ENCODE data around the gene FAM118A. TPM values are rescaled to one million over a fixed set of nuclear protein-coding genes. Genes with fewer than 3 reads are reported as not detected.
"Not testable (repeated sequence)": the region's sequence is repeated elsewhere in the genome, so short reads cannot be mapped to it uniquely, and the experiment has no call there.

The FAM118A gene
- total and polyA plus RNA-seq, 9 donors = 21.9 to 57.8 (median 30.0) TPM

DNA sequence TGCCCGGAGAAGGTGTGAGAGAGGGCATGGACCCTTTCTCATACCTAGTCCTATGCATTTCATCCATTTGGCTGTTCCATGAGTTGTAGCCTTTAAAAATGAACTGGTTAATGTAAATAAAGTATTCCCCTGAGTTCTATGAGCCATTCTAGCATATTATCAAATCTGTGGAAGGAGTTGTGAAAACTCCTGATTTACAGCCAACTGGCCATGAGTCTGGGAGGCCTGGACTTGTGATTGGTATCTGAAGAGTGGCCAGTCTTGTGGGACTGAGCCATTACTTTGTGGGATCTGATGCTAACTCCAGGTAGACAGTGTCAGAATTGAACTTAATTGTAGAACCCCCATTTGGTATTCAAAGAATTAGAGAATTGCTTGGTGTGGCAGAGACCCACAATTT is 48.4 kb downstream of the FAM118A start:
- Histone ChIP-seq H3K27ac (no peak overlapping the region), H3K27me3 (no peaks in the 10 kb centered on the region), H3K4me1 (ENCODE audit: insufficient read depth) (no peaks in the 10 kb centered on the region), H3K36me3 (no peaks in the 10 kb centered on the region), H3K9me3 (no peaks in the 10 kb centered on the region), H3K4me3 (no peak overlapping the region)
- DNase-seq = no peak
- TF ChIP-seq POLR2A (IDR thresholded peaks at IDR 0.05) = no peak
- no peak for TF ChIP-seq EP300 (IDR thresholded peaks at IDR 0.05)
- TF ChIP-seq, protein P1, sequence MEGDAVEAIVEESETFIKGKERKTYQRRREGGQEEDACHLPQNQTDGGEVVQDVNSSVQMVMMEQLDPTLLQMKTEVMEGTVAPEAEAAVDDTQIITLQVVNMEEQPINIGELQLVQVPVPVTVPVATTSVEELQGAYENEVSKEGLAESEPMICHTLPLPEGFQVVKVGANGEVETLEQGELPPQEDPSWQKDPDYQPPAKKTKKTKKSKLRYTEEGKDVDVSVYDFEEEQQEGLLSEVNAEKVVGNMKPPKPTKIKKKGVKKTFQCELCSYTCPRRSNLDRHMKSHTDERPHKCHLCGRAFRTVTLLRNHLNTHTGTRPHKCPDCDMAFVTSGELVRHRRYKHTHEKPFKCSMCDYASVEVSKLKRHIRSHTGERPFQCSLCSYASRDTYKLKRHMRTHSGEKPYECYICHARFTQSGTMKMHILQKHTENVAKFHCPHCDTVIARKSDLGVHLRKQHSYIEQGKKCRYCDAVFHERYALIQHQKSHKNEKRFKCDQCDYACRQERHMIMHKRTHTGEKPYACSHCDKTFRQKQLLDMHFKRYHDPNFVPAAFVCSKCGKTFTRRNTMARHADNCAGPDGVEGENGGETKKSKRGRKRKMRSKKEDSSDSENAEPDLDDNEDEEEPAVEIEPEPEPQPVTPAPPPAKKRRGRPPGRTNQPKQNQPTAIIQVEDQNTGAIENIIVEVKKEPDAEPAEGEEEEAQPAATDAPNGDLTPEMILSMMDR (IDR thresholded peaks at IDR 0.05) = no peak
- 91 to 92% (median 91%) methylated on average over 1 of the region's 1 CpG for WGBS, 3 donors
- intact Hi-C loops (cut with DNase I) = no loop called here

DNA sequence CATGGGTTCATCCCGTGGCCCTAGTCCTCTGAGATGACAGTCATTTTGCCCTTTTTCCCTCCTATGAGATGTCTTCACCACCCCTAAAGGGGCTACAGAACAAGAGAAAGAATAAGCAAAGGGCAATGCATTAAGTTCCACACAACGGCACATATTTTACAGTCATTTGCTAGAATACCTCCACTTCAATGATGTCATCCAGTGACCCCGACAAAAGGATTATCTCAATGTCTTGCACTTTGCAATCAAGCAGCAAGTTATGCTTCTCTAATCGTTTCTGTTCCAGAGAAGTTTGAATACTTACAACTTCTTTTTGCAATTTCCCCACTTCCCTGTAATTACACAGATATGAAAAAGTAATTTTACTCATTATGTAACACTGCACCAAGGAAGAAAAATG is 49.9 kb downstream of the FAM118A start:
- intact Hi-C loops (cut with DNase I) = no loop called here
- no peak for DNase-seq
- Histone ChIP-seq H3K36me3 (no peaks in the 10 kb centered on the region), H3K9me3 (no peaks in the 10 kb centered on the region), H3K4me1 (ENCODE audit: insufficient read depth) (no peaks in the 10 kb centered on the region), H3K27me3 (no peaks in the 10 kb centered on the region), H3K4me3 (no peak overlapping the region), H3K27ac (no peak overlapping the region)
- TF ChIP-seq, protein P1 (IDR thresholded peaks at IDR 0.05) = no peak
- TF ChIP-seq POLR2A (IDR thresholded peaks at IDR 0.05) = no peak
- TF ChIP-seq EP300 (IDR thresholded peaks at IDR 0.05) = no peak
- 49 to 57% (median 52%) methylated on average over 4 of the region's 4 CpGs for WGBS, 3 donors

DNA sequence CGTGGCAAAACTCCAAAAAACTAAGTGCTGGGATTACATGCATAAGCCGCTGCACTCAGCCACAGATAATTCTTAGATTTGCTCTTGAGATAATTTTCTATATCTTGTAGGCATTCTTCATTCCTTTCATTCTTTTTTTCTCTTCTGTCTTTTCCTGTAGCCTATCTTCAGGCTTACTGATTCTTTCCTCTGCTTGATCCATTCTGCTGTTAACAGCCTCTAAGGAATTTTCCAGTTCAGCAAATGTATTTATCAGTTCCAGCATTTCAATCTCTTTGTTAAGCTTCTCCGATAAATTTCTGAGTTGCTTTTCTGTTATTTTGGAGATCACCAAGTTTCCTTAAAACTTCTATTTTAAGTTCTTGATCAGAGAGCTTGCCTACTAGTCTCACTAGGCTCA is 57.0 kb downstream of the FAM118A start:
- Histone ChIP-seq H3K36me3 (no peaks in the 10 kb centered on the region), H3K9me3 (peaks cover 0 to 7% of the 10 kb centered on the region in 2 donors), H3K4me1 (ENCODE audit: insufficient read depth) (no peaks in the 10 kb centered on the region), H3K27me3 (no peaks in the 10 kb centered on the region), H3K27ac (no peak overlapping the region), H3K4me3 (no peak overlapping the region)
- TF ChIP-seq, protein P1 (IDR thresholded peaks at IDR 0.05) = no peak
- no peak for TF ChIP-seq POLR2A (IDR thresholded peaks at IDR 0.05)
- no peak for TF ChIP-seq EP300 (IDR thresholded peaks at IDR 0.05)
- WGBS, 3 donors = 84 to 86% (median 84%) methylated on average over 3 of the region's 3 CpGs
- intact Hi-C loops (cut with DNase I) = no loop called here
- DNase-seq = no peak

- H3K27ac ChIP-seq; DNase-seq; H3K9me3 ChIP-seq; intact Hi-C loops (cut with DNase I); H3K4me1 ChIP-seq (ENCODE audit: insufficient read depth); H3K27me3 ChIP-seq; H3K36me3 ChIP-seq; H3K4me3 ChIP-seq: not testable (repeated sequence)
- WGBS, 3 donors = 69 to 76% (median 73%) methylated on average over 3 of the region's 3 CpGs
These were observed 63.9 kb downstream of the FAM118A start for GRCh38 chr22:45373592-45373991.

- H3K9me3 ChIP-seq = no peaks in the 10 kb centered on the region
- H3K4me1 ChIP-seq (ENCODE audit: insufficient read depth) = no peaks in the 10 kb centered on the region
- 78 to 98% (median 79%) methylated on average over 3 of the region's 3 CpGs for WGBS, 3 donors
- DNase-seq = no peak
- H3K27ac ChIP-seq = no peak overlapping the region
- no peaks in the 10 kb centered on the region for H3K27me3 ChIP-seq
- H3K36me3 ChIP-seq = no peaks in the 10 kb centered on the region
- TF ChIP-seq EP300 (IDR thresholded peaks at IDR 0.05) = no peak
- TF ChIP-seq, protein P1 (IDR thresholded peaks at IDR 0.05) = no peak
- no peak for TF ChIP-seq POLR2A (IDR thresholded peaks at IDR 0.05)
- intact Hi-C loops (cut with DNase I) = no loop called here
- H3K4me3 ChIP-seq = no peak overlapping the region
These were observed 66.3 kb downstream of the FAM118A start for GRCh38 chr22:45376009-45376408.
